ENCODE results near the gene ERC2.
"Not testable (repeated sequence)": the region's sequence is repeated elsewhere in the genome, so short reads cannot be mapped to it uniquely, and the experiment has no call there.

Gene ERC2

GRCh38 chr3:56064684-56065083 is 403.6 kb downstream of the ERC2 start:
- no peak for DNase-seq (ENCODE audit: low read depth)

DNA sequence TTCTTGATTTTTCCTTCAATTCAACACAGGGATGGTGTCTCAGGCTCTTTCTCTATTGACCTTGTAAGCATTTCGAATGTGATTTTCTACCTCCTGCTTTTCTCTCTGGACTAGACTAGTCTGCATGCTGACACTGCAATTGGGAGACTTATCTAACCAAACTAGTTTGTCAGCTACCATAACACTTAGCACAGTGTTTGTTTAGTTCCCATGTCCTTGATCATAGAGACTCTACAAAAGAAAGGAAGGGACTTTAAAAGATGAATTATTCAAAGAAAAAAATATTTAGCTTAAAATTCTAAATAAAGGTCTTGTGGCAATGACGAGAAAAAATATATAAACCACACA is 407.0 kb downstream of the ERC2 start:
- no peak for DNase-seq (ENCODE audit: low read depth)

DNA sequence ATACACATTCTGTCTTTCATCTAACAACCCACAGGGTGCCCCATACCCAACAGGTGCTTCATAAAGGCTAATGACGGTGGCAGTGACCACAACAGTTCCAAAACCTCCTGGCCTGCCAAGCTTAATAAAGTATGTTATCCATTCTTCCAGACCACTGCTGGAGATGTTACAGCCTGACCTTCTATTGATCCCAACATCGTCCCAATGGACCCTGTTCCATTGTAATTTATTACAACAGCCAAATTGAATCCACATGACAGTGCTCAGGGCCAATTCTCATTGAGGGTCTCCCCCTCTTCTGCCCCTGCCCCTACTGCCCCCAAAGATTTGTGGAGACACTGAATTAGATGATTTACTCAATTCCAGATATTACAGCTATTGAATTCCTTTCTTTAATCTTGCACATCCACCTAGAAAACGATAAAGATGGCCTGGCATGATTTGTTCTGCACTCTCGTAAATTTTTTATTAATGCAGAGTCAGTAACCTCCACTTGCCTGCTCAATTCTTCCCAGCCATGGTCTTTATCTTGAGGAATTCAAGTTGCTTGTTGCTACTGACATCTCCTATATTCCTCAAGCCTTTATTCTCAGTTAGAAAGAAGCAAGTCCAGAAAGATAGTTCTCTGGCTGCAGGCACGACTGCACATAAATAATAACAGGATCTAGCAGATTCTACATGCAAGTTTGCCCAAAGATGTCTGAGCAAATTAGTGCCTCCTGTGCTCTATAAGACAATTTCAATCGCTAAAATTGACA is 407.6 kb downstream of the ERC2 start:
- DNase-seq (ENCODE audit: low read depth): no peak

- no peak for DNase-seq (ENCODE audit: low read depth)
Measured at GRCh38 chr3:56059731-56060130, 408.5 kb downstream of the ERC2 start.

DNA sequence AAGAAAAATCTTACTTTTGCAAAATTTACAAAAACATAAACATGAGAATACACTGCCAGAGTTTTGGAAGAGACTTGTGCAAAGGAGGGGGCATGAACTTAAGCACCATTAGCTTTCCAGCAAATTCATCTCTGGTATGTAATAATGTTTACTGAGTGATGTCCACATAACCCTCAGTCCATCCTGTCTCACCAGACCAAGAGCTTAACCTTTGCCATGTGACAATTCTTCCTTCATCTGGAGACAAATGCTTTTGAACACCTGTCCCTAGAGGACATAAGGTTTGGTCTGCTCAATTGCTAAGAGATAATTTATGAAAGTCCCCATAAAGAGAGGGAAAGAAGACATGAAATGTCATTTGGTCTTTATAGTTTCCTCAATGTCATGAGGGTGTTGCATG is 412.3 kb downstream of the ERC2 start:
- no peak for DNase-seq (ENCODE audit: low read depth)

DNA sequence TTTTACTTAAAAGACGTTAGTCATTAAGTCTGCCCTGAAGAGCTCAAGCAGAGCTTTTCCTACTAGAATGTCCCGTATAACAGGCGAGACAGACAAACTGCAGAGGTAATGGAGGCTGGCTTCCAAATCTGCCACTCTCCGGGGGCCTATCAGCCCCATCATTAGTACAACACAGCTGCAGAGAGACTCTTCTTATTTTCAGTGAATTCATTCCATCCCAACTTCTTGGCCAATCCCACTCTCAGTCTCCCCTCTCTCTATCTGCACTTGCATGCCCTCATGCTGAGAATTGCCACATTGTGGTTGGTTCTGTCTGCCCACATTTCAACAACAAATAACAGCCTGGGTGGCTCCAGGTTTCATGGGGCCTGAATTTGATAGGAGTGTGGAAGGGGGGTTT is 412.7 kb downstream of the ERC2 start:
- no peak for DNase-seq (ENCODE audit: low read depth)

DNA sequence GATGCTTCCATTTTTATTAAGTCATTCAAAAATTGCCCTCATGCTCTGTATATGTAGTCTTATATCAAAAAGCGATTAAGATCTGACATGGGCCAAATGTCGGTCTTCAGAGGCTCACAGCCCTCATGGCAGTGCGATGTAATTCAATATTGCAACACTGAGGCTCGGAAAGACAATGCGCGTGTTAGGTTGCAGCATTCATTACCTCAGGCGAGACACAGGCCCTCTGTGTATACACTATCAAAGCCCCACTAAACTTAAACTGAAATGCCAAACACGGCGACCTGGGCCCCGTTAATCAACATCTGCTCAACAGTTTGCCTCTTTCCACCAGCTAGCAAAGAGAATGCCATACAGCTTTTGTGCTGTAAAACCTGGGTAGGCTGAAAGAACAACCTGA is 413.4 kb downstream of the ERC2 start:
- DNase-seq (ENCODE audit: low read depth): no peak

DNA sequence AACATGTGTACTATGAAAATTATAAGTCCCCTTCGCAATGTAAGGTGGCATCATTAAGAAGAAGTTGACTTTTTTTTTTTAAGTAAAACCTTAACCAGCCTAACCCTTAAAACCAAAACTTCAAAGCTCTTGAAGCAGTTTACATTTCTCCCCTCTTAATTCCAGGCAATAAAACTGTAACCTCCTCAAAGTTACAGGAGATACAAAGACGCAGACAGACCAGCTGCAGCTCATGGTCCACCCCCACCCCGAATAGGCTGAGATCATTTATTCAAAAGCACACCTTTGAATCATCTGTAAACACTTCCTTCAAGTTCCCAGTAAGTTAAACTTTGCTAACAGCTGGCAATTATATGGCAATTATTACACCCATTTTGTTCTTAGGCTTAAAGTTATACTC is 414.5 kb downstream of the ERC2 start:
- DNase-seq (ENCODE audit: low read depth): no peak

DNA sequence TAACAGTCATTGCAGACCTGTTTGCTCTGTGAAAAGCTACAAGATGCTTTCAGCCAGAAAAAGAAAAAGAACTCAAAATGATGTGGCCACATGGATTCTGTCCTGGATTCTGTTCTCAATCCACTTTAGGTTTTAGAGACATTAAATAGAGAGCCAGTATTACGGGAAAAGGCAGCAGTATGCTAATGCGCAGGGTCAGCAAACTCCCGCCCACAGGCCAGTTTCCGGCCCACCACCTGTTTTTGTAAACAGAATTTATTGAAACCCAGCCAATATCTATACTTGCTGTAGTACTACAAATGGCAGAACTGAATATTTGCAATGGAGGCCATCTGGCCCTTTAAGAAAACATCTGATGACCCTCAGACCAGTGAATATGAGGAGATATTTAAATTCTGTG is 416.1 kb downstream of the ERC2 start:
- no peak for DNase-seq (ENCODE audit: low read depth)

DNA sequence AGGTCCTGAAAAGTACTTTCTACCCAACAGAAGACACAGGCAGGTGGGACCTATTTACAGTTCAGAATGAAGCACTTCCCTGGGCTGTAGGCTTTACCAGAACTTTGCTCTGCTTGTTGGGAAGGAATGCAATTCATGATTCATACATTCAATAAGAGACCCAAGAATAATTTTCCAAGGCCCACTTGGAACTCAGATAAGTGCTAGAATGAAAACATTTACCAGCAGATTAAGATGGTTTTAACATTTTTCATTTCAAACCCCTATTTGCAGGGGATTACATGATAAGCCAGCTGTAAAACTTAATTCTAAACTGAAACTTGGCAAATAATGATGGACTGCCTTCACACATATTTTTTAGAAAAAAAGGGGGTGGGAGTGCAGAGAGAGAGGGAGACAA is 417.2 kb downstream of the ERC2 start:
- DNase-seq (ENCODE audit: low read depth): no peak

DNA sequence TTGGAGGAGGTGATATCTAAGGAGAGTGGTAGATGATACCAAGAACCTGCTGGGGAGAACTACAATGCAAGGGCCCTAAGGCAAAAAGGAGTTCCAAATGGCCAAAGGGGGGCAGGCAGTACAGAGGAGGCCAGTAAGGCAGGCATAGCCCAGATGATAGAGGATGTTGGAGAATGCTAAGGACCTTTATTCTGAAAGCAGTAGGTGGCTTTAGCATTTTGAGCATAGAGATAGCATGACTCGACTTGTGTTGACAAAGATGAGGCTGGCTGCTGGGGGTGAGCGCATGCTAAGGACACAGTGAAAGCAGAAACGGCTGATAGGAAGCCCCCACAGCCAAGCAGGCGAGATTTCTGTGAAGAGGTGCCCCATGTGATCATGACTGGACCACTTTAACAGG is 419.3 kb downstream of the ERC2 start:
- DNase-seq (ENCODE audit: low read depth): no peak

DNA sequence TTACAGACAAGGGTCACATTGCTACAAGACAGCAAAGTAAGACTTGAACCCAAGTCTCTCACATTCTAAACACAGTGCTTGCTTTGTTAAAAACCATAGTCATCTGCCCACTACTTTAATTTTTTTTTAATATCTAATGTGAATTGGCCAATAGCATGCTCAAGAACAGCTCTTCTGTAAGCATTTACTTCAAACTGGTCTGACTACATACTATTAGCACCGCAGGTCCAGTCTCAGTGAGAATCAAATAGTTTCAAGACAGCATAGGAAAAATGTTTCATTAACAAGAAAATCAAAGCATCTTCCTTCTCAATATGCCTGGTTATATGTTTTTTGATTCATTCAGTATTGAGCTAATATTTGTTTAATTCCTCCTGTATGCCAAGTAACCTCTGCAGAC is 419.9 kb downstream of the ERC2 start:
- no peak for DNase-seq (ENCODE audit: low read depth)

DNA sequence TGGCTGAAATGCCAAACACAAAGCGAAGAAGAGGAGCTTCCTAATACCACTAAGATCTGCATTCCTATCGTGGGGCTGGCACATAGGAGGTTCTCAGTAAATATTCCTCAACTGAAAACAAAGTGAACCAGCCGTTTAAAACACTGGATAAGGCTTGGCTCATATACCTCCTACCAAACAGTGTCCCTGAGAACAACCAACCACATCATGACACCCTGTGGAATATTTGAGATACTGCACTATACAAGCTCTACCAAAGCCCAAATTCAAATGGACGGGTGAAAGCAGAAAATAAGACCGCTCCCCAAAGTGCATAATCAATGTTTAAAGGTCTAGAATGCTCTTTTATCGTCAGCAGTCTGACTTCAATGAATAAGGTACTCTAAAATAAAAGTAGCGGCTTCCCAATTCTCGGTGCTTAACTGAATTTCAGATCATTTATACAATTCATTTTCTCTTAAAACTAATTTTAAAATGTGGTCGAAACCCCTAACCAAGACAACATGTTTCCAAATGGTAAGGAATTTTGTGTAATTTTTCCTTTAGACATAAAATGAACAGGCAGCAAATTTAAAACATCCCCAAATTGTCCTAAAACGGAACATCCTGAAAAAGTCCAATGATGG is 425.8 kb downstream of the ERC2 start:
- DNase-seq (ENCODE audit: low read depth): no peak

DNA sequence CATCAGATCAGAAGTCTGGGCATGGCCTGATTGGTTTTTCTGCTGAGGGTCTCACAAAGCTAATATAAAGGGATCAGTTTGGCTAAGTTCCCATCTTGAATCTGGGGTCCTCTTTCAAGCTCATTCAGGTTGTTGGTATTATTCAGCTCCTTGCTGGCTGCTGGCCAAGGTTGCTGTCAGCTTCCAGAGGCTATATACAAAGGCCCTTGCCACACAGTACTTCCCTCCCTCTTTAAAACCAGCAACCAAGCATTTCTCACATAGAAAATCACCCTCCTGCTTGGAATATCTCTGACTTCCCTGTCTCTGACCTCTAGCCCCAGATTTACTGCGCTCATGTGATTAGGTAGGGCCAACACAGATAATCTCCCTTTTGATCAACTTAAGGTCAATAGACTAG is 442.9 kb downstream of the ERC2 start:
- no peak for DNase-seq (ENCODE audit: low read depth)

- no peak for DNase-seq (ENCODE audit: low read depth)
Measured at GRCh38 chr3:56023546-56023945, 444.7 kb downstream of the ERC2 start.

- no peak for DNase-seq (ENCODE audit: low read depth)
Measured at GRCh38 chr3:56022619-56023018, 445.6 kb downstream of the ERC2 start.

GRCh38 chr3:56019490-56020146 is 448.6 kb downstream of the ERC2 start:
- no peak for DNase-seq (ENCODE audit: low read depth)

- not testable (repeated sequence) for DNase-seq (ENCODE audit: low read depth)
Measured at GRCh38 chr3:56015374-56015773, 452.9 kb downstream of the ERC2 start.

DNA sequence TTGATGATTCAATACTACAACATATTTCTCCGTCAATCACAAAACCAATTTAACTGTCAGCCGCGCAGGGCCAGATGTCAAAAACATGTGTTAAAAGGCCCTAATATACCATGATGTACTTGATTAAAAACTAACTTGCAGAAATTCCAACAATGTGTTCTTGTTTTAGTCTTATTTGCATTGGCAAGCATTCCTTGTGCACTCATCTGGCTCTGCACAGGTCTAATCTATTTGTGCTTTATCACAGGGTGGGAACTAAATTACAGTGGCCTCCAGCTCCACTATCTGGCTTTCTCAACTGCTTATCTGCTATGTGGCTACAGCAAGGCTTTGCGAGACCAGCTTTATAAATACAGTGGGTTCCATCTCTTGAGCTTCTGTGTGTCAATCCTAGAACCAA is 455.5 kb downstream of the ERC2 start:
- no peak for DNase-seq (ENCODE audit: low read depth)

GRCh38 chr3:56005196-56005805 is 463.0 kb downstream of the ERC2 start:
- no peak for DNase-seq (ENCODE audit: low read depth)

DNA sequence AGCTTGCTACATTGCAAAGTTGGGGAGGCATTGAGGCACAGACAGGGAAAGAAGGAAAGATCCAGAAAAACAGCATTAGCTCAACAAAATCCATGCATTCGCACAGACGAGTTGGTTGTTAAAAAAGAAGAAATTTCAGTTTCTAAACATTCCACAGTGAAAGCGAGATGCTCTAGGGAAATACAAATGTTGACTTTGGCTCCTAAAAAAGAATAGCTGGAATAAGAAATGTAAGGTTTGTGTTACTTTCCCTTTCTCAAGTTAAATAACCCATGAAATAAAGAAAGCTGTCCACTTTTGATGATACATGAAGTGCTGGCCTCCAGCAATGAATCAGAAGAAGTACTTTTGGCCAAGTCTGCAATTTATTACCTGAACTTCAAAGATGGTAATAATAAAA is 465.1 kb downstream of the ERC2 start:
- no peak for DNase-seq (ENCODE audit: low read depth)

- DNase-seq (ENCODE audit: low read depth): no peak
Measured at GRCh38 chr3:56001991-56002390, 466.3 kb downstream of the ERC2 start.

DNA sequence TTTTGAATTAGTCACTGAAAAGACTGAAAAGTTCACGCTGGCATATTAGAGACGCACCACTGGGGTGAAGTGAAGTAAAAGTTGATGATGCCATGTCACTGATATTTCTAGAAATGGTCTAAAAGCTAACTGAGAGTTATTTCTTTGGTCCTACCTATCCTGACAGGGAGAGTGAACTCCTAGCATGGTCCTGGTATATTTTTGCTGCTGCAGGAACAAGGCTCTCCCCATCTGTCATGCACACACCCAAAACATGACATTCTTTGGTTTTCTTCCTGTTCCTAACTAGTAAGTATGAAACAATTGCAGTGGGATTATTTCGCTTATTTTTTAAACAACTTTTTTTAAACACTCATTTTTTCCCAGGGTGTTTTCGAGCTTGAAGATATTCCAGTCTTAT is 466.7 kb downstream of the ERC2 start:
- no peak for DNase-seq (ENCODE audit: low read depth)
